SK-N-MC (cell line): ENCODE results near the gene NOS1AP.

ENCODE experiments used
- DNase-seq: peaks from one replicate; pipeline ENCODE4 v3.0.0-alpha.2; 2011; ENCODE audit warnings: low read depth, low spot score
- H3K27ac ChIP-seq: fragments of 200-600 bp; sonication (generic); 2 replicates; pipeline ENCODE4 v1.5.1; 2016; ENCODE audit warnings: mixed run types
- H3K36me3 ChIP-seq: fragments of 200-600 bp; sonication (generic); 2 replicates; pipeline ENCODE4 v1.6.1; 2017; ENCODE audit warnings: antibody characterized with exemption, low read length, mixed read lengths; ENCODE audit not compliant: insufficient read depth
- H3K4me3 ChIP-seq: fragments of 200-600 bp; sonication (generic); 2 replicates; pipeline ENCODE4 v1.5.1; 2016
- H3K9ac ChIP-seq: fragments of 200-600 bp; sonication (generic); 2 replicates; pipeline ENCODE4 v1.8.0; 2017; ENCODE audit warnings: mixed run types, mixed read lengths; ENCODE audit not compliant: insufficient read length
- H3K9me3 ChIP-seq: fragments of 200-600 bp; sonication (generic); 2 replicates; pipeline ENCODE4 v1.6.1; 2017; ENCODE audit warnings: low read depth, mild to moderate bottlenecking, antibody characterized with exemption, low read length, moderate library complexity, mixed read lengths
- EZH2 ChIP-seq: fragments of 200-600 bp; sonication (generic); IDR thresholded peaks from one replicate; pipeline ENCODE4 v1.6.1; 2017; ENCODE audit warnings: antibody characterized with exemption
- FOXP2 ChIP-seq: optimal IDR thresholded peaks from 2 replicates; pipeline ENCODE3; 2011; ENCODE audit warnings: mild to moderate bottlenecking, moderate library complexity; ENCODE audit not compliant: insufficient read depth; ENCODE audit errors: extremely low read length, control extremely low read depth
- POLR2AphosphoS5 ChIP-seq: IDR thresholded peaks from 2 replicates; pipeline ENCODE4 v1.6.1; 2012; ENCODE audit warnings: mild to moderate bottlenecking, low read depth, low read length, borderline replicate concordance

Gene NOS1AP

GRCh38 chr1:162396201-162396906, 326.9 kb downstream of the NOS1AP start:
- Histone ChIP-seq H3K9me3 (no peaks in the 10 kb centered on the region), H3K4me3 (no peak overlapping the region), H3K9ac (no peak overlapping the region), H3K36me3 (no peaks in the 10 kb centered on the region), H3K27ac (peak overlapping the region; percentile 69)
- TF ChIP-seq EZH2 (no peak), POLR2AphosphoS5 (no peak), FOXP2 (no peak)
- no peak for DNase-seq

- TF ChIP-seq FOXP2 (no peak), POLR2AphosphoS5 (no peak), EZH2 (no peak)
- H3K4me3 ChIP-seq, result no peak overlapping the region
- no peak for DNase-seq
- H3K36me3 ChIP-seq, result no peaks in the 10 kb centered on the region
- no peaks in the 10 kb centered on the region for H3K9me3 ChIP-seq
- H3K9ac ChIP-seq, result no peak overlapping the region
- H3K27ac ChIP-seq, result peak overlapping the region; percentile 74
Observed at GRCh38 chr1:162397039-162397448, 327.6 kb downstream of the NOS1AP start.

- no peak for DNase-seq
- Histone ChIP-seq H3K9me3 (no peaks in the 10 kb centered on the region; the same call in 1 of the 2 replicates), H3K9ac (no peak overlapping the region), H3K27ac (peak overlapping the region; percentile 74), H3K36me3 (no peaks in the 10 kb centered on the region), H3K4me3 (no peak overlapping the region)
- no peak for TF ChIP-seq EZH2
- TF ChIP-seq POLR2AphosphoS5, result no peak
- TF ChIP-seq FOXP2, result no peak
Observed at GRCh38 chr1:162397943-162398560, 328.6 kb downstream of the NOS1AP start.

GRCh38 chr1:162398999-162399580, 329.6 kb downstream of the NOS1AP start:
- Histone ChIP-seq H3K9me3 (no peaks in the 10 kb centered on the region; the same call in 1 of the 2 replicates), H3K4me3 (no peak overlapping the region), H3K9ac (peak overlapping the region; percentile 11), H3K27ac (peak overlapping the region; percentile 74), H3K36me3 (no peaks in the 10 kb centered on the region)
- TF ChIP-seq FOXP2, result no peak
- no peak for DNase-seq

- TF ChIP-seq EZH2 (no peak), POLR2AphosphoS5 (no peak), FOXP2 (no peak)
- Histone ChIP-seq H3K9me3 (no peaks in the 10 kb centered on the region; the same call in 1 of the 2 replicates), H3K36me3 (no peaks in the 10 kb centered on the region), H3K27ac (no peak overlapping the region), H3K9ac (no peak overlapping the region), H3K4me3 (no peak overlapping the region)
- no peak for DNase-seq
Observed at GRCh38 chr1:162400790-162401355, 331.4 kb downstream of the NOS1AP start.

- no peak for DNase-seq
- no peak overlapping the region for H3K4me3 ChIP-seq
- TF ChIP-seq POLR2AphosphoS5, result no peak
- no peak for TF ChIP-seq FOXP2
- TF ChIP-seq EZH2, result no peak
Observed at GRCh38 chr1:162404550-162405160, 335.2 kb downstream of the NOS1AP start.

GRCh38 chr1:162405800-162406199, 336.3 kb downstream of the NOS1AP start:
- TF ChIP-seq POLR2AphosphoS5 (no peak), FOXP2 (no peak), EZH2 (no peak)
- no peak overlapping the region for H3K4me3 ChIP-seq
- H3K36me3 ChIP-seq, result no peaks in the 10 kb centered on the region
- no peak overlapping the region for H3K27ac ChIP-seq
- H3K9ac ChIP-seq, result no peak overlapping the region
- no peak for DNase-seq
- H3K9me3 ChIP-seq, result no peaks in the 10 kb centered on the region; the same call in 1 of the 2 replicates

More at GRCh38 chr1:162404550-162405160, 335.2 kb downstream of the NOS1AP start:
- Histone ChIP-seq H3K27ac (no peak overlapping the region), H3K36me3 (no peaks in the 10 kb centered on the region), H3K9ac (no peak overlapping the region), H3K9me3 (no peaks in the 10 kb centered on the region; the same call in 1 of the 2 replicates)

- Histone ChIP-seq H3K4me3 (no peak overlapping the region), H3K27ac (no peak overlapping the region), H3K9ac (no peak overlapping the region), H3K36me3 (no peaks in the 10 kb centered on the region), H3K9me3 (no peaks in the 10 kb centered on the region; the same call in 1 of the 2 replicates)
- TF ChIP-seq FOXP2 (no peak), POLR2AphosphoS5 (no peak), EZH2 (no peak)
- no peak for DNase-seq
Observed at GRCh38 chr1:162406811-162407210, 337.3 kb downstream of the NOS1AP start.
